GM23338 (cell line): Measurements from ENCODE around the gene EOLA2.
"Not testable (repeated sequence)": the region's sequence is repeated elsewhere in the genome, so short reads cannot be mapped to it uniquely, and the experiment has no call there.

Source experiments
- CTCF ChIP-seq, 2 experiments: fragments of 200-600 bp in 1 of 2; sonication (generic) in 1 of 2; conservative IDR thresholded peaks; 2 replicates each; pipeline versions ENCODE4 v1.5.1 to v1.6.1; 2016 to 2017; ENCODE audit warnings: antibody characterized with exemption in 2 of 2, low read depth in 2 of 2, mild to moderate bottlenecking in 2 of 2, moderate library complexity in 1 of 2
- EZH2 ChIP-seq: fragments of 200-600 bp; sonication (generic); IDR thresholded peaks from one replicate; pipeline ENCODE4 v1.8.0; 2017; ENCODE audit warnings: antibody characterized with exemption, mild to moderate bottlenecking, low read depth; ENCODE audit not compliant: unreplicated experiment
- EZH2phosphoT487 ChIP-seq: fragments of 200-600 bp; sonication (generic); IDR thresholded peaks from one replicate; pipeline ENCODE4 v1.8.1; 2018; ENCODE audit warnings: antibody characterized with exemption; ENCODE audit not compliant: unreplicated experiment
- JUNB ChIP-seq: IDR thresholded peaks from one replicate; pipeline ENCODE4 v1.6.1; 2016; ENCODE audit warnings: antibody characterized with exemption; ENCODE audit not compliant: unreplicated experiment
- POLR2AphosphoS5 ChIP-seq: IDR thresholded peaks from 2 replicates; pipeline ENCODE4 v1.6.1; 2016; ENCODE audit warnings: antibody characterized with exemption, low read depth
- ZNF462 ChIP-seq: fragments of 250-450 bp; sonication (Bioruptor Pico); IDR thresholded peaks from 2 replicates; pipeline ENCODE4 v1.5.0; 2020; ENCODE audit warnings: mild to moderate bottlenecking, moderate library complexity

- not testable (repeated sequence) for TF ChIP-seq ZNF462 (CRISPR knock-in tag); CTCF (conservative IDR thresholded peaks at IDR 0.05; ENCODE audit: low read depth in 2 of 2); EZH2phosphoT487; JUNB; EZH2; POLR2AphosphoS5
Observed at GRCh38 chrX:149928635-149929034, 9.7 kb downstream of the EOLA2 start.
